GM21825 (cell line): ENCODE results near the gene VAMP1.

Experiments used
- ATAC-seq: cut with Tn5 transposase; IDR thresholded peaks from one replicate; pipeline ENCODE4 v1.9.1; 2021; ENCODE audit warnings: mild to moderate bottlenecking, moderate library complexity; ENCODE audit not compliant: unreplicated experiment

The VAMP1 gene

DNA sequence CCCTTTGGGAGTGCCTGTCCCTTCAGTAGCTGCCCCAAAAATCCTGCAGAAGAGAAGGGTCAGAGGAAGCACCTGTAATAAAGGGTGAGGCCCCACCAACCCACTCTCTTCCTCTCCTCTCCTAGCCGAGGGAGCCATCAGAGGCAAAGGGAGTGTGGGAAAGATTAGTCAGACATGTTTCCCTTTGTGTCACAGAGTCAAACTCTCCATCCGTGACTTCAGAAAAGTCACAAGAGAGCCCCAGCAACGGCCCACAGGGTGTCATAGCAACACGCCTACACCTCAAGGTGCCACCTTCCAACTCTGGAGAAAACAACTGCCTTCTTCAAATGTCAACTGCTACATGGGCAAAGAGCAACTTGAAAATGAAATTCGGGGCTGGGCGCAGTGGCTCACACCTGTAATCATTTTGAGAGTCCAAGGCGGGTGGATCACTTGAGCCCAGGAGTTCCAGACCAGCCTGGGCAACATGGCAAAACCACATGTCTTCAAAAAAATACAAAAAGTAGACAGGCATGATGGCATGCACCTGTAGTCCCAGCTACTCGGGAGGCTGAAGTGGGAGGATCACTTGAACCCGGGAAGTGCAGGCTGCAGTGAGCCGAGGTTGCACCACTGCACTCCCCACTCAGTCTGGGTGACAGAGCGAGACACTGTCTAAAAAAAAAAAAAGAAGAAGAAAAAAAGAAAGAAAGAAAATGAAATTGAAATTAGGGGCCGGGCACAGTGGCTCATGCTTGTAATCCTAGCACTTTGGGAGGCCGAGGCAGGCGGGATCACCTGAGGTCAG lies 43.4 kb downstream of the VAMP1 start:
- peak; percentile 59 for ATAC-seq

DNA sequence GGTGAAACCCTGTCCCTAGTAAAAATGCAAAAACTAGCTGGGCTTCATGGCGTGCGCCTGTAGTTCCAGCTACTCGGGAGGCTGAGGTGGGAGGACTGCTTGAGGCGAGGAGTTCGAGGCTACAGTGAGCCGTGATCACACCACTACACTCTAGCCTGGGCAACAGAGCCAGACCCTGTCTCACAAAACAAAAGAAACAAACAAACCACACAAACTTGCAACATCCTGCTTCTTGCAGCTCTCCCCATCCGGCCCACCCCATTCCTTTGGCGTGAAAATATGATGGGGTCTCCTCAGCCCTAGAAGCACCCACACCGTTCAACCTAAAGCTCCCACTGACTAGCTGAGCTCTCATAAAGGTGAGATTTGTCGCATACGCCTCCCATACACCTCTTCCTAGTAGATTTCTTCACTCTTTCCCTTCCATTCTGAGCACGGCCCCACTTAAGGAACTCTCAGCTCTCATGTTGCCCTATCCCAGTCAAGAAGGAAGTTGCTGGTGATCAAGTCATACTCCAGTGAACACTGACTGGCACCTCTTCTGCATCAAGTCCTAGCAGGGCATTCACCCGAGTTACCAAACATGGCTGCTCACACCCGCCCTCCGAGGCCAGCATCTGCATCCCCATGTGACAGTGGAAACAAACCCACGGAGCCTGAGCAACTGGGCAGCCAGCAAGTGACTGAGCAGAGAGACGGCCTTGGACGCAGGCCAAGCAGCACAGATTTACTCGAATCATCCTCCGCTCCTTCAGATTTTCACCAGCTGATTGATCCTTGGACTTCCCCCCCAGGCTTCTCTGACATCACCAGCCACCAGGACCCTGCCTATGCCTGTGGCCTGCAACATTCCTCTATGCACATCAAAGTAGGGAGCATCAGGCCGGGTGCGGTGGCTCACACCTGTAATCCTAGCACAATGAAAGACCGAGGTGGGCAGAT lies 44.6 kb downstream of the VAMP1 start:
- no peak for ATAC-seq

DNA sequence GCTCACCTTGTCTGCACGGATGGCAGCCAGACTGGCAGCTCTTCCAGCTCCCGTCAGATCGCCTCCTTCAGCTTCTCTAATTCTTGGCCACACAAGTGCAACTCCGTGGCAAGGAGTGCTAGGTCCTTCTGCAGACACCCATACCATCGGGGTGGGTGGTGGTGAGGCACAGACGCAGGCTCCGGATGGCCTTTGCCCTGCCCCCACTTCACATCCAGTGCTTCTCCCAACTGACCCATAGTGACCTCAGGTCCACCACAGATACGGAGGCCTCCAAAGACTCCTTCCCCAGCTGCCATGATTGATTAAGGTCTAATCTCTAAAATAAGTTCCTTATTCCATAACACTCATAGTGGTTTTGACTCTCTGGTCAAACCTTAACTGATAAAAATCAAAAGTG lies 45.6 kb downstream of the VAMP1 start:
- no peak for ATAC-seq

DNA sequence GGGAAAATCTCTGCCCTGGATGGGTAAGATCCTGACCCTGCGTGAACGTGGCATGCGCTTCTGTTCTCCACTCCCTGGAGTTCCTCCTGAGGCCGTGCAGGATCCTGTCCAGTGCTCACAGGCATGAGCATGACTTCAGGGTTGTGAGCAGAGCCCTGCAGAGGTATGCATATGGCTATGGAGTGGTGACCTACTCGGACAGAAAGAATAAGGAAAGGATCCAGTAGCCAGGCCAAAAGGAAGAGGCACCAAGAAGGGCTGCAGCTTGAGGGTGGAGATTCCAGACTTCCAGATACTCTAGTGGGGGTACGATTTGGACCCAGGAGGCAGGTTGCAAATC lies 46.5 kb downstream of the VAMP1 start:
- ATAC-seq = no peak

DNA sequence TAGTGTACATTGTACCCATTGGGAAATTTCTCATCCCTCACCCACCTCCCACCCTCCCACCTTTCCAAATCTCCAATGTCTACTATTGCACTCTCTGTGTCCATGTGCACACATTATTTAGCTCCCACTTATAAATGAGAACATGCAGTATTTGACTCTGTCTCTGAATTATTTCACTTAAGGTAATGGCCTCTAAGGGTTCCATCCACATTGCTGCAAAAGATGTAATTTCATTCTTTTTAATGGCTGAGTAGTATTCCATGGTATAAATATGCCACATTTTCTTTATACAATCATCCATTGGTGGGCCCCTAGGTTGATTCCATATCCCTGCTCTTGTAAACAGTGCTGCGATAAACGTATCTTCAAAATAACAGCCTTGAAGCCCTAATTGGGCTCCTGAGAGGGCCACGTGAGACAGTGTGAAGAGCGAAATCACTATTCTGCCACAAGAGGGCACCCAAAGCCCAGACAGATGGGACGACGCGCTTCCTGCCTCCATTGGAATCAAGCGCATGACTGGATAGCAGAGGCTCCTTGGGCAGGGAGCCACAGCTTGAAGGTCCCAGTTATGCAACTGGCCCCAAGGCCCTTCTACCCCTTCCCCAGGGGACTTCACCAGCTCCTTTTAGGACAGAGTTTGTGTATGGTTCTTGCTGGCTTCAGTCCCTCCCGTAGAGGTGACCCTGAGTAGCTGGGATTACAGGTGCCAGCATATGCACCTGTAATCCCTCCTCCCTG lies 47.0 kb downstream of the VAMP1 start:
- peak; percentile 33 for ATAC-seq

DNA sequence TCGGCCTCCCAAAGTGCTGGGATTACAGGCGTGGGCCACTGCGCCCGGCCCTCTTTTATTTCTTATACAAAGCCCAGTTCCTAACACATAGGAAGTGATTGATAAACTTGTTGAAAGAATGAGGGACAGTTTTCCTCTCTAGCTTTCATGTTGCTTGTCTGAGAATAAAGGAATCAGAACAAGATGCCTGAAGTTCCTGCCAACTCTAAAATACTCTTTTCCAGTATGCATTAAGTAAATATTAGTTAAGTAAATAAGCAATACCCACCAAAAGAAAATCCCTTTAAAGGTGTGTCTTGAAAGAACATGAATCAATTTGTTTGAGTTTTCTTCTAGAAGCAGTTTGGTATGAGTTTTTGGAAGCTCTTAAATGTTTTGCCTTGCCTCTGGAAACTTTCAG lies 50.1 kb downstream of the VAMP1 start:
- ATAC-seq = no peak

DNA sequence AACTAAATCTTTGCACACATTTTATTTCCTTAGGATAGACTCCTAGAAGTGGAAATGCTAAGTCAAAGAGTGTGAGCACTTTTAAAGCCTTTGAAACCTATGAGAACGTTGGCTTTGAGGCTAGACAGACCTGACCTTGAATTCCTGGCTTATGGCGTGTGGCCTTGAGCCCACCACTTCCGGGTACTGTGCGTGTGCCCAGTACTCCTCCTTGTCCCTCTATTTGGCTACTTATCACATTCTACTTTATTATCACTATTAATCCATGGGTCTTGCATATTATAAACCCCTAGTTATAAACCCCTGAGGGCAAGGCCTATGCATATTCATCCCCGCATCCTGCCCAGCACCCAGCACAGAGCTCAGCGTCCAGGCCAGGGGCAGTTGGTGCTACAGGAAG lies 51.7 kb downstream of the VAMP1 start:
- ATAC-seq = no peak

DNA sequence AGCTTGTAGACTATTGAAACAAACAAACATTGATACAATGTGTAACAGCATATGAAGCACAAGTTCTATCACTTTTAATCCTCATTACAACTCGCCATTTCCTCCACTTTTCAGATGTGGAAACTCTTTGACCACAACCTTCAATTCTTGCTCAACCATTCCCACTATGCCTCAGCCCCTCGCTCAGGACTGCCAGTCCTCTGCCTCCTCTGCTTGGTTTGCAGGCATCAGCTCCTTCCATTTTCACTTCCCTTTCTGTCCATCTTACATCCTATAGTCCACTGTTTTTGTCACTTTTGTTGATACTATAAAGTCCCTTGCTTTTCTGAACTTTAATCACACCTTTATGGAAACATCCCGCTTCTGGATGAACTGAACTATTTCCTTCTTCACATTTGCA lies 53.9 kb downstream of the VAMP1 start:
- no peak for ATAC-seq
